HTERT RPE-1 (cell line): ENCODE results near the gene CD79B.
"Not testable (repeated sequence)": the region's sequence is repeated elsewhere in the genome, so short reads cannot be mapped to it uniquely, and the experiment has no call there.

Source experiments
- in situ Hi-C: fragments of 300-500 bp; cut with MboI; formaldehyde crosslinking; loops from 4 replicates; pipeline ENCODE4 v1.14.3; 2020; ENCODE audit warnings: low sequenced_read_pairs

The CD79B gene

DNA sequence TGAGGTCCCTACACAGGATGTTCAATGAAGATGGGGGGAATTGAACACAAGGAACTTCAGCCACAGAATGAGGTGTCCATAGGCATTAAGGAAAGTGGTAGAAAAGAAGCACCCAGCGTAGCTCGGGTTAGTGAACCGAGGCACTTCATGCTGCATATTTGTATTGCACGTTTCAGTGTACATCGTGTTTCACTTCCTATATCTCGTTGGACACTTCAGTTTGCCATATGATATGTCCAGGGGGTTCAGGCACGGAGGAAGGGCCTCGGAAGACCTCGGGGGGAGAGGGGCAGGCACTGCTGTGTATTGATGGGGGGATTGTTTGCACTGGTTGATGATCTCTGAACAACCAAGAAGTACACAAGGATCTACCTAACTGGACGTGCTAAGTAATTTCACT is 16.4 kb downstream of the CD79B start:
- in situ Hi-C loops: not testable (repeated sequence)

DNA sequence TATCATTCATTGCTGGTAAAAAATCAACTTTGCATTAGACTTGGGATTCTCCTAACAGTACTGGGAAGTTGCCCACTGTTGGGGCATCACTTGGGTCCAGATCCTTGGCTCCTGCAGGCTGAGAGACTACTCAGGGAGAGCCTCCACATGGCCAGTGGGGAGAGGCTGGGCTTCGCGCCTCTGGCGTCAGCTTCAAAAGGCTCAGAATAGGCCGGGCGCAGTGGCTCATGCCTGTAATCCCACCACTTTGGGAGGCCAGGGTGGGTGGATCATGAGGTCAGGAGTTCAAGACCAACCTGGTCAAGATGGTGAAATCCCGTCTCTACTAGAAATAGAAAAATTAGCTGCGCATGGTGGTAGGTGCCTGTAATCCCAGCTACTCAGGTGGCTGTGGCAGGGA is 17.7 kb downstream of the CD79B start:
- in situ Hi-C loops: no loop called here

DNA sequence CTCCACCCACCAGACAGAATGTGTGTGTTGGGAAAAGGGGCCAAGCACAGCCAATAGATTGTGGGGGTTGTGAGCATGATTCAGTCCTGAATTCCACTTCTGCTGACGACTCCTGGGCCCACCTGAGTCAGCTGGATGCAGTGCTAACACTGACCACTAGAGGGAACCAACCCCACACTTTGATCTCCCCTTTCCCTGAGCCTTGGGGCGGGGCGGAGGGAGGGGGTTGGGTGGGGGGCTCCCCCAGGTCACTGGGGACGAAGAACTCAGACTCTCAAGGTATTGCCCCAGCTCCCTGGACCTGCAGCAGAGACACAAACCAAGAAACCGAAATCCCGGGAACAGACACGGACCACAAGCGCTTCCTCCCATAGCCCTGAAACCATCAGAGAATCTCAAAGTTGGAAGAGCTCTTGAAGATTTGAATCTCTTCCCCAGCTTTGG is 20.5 kb downstream of the CD79B start:
- in situ Hi-C loops: no loop called here

DNA sequence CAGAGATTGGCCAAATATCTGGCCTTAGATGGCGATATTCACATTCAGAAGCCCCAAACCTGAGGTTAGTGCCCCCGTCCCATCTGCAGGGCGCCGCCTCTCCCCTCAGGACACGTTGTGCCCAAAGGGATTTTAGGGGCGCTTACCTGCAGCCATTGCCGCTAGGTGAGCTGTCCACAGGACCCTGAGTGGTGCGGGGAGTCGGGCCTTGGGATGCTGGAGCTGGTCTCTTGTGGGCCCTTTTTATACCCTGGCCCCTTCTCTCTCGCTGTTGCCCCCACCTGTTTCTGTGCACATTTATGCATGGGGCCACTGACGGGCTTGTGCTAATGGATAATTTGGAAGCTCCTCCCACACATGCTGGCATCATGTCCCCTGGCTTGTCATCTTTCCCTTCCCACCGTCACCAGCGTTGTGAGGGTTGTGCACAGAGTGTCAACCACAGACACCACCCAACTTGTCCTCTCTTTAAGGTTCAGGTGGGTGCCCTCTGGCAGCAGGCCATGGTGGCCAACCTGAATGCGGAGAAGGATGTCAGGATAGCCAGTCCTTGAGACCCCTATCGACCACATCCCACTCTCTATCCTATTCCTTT is 21.0 kb downstream of the CD79B start, which contains the start of gene CSHL1:
Gene CSHL1 (minus strand): TSS at position 218 of the 595 bp plus-strand sequence. CDS start 62 bp downstream, at position 156.
- in situ Hi-C loops: no loop called here

DNA sequence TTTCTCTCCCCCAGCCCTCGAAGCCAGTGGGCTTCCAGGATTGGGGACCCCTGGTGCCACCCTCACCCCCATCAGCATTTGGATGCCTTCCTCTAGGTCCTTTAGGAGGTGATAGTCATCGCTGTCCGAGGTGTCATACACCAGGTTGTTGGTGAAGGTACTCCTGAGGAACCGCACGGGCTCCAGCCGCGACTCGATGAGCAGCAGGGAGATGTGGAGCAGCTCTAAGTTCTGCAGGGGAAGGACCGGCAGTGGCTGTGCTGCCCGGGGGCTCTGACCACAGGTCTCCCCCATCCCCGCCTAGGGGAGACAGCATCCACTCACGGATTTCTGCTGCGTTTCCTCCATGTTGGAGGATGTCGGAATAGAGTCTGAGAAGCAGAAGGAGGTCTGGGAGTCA is 22.0 kb downstream of the CD79B start:
- in situ Hi-C loops: no loop called here

DNA sequence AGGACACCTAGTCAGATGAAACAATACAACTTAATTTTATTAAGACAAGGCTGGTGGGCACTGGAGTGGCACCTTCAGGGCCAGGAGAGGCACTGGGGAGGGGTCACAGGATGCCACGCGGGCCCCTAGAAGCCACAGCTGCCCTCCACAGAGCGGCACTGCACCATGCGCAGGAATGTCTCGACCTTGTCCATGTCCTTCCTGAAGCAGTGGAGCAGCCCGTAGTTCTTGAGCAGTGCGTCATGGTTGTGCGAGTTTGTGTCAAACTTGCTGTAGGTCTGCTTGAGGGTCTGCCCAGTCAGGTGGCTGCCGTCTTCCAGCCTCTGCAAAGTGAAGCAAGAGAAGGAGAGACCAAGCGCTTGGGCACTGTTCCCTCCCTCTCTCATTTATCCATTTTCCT is 22.5 kb downstream of the CD79B start:
- in situ Hi-C loops: not testable (repeated sequence)

DNA sequence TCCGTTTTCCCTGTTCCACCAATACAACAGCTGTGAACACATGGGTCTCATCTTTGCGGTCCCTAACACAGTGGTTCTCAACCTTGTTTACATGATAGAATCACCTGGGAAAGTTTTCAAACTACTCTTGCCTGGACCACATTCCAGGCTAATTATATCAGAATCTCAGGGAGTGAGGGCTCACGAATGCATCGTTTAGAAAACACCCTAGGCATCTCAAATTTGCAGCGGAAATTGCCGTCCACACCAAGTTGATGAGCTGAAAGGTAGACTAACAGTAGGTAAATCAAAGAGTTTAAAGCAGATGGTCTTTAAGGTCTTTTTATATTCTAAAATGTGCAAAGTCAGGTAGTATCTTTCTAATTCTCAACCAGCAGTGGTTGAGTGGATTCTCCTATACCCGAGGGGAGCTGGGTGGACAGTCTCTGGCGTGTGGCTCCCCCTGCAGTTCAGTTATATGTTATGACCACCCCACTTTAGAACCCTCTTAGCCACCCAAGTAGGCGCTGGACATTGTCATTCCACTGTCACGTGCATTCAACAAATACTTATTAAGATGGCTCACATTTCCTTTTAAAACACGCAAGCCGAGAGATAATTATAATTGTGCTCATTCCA is 24.9 kb downstream of the CD79B start:
- in situ Hi-C loops: not testable (repeated sequence)

DNA sequence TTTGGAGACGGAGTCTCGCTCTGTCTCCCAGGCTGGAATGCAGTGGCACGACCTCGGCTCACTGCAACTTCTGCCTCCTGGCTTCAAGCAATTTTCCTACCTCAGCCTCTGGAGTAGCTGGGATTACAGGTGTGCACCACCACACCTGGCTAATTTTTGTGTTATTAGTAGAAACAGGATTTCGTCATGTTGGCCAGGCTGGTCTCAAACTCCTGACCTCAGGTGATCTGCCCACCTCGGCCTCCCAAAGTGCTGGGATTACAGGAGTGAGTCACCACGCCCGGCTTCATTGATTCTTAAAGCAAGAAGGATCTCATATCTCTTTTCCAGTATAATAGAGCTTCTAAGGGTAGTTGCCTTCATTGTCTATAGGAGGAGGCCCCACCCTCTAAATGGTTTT is 27.3 kb downstream of the CD79B start:
- in situ Hi-C loops: not testable (repeated sequence)

DNA sequence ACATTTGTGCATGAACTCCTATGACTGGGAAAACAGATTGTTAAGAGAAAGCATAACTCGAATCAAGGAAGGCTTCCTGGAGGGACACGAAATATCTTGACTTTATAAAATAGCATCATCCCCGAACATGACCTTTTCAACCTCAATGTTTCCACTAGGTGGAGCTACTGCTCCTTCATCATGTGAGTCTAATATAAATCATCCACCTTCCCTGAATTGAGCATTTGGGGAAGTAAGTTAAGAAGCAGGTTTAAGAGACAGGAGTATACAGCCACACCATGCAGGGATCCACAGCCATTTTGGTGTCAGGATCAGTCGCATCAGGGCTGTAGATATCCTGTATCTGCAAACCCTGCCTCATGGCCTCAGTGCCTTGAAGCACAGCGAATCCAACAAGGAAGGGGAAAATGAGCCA is 28.3 kb downstream of the CD79B start:
- in situ Hi-C loops: not testable (repeated sequence)

DNA sequence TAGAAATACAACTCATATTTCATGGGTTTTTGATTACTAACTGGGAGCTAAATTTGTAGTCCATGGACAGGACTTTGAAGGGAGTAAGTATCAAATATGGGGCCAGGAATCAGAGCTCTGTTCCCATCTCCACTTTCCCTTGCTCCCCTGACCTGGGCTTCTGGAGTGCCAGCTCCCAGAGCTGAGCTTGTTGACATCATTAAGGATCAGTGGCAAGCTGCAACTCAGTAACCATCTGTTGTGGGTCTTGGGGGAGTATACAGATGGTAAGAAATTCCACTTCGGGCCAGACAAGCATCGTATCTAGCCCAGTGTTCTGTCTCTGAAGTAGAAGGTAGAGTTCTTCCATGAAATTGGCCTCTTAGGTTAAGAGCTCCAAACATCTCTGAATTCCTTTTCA is 30.2 kb downstream of the CD79B start:
- in situ Hi-C loops: not testable (repeated sequence)

DNA sequence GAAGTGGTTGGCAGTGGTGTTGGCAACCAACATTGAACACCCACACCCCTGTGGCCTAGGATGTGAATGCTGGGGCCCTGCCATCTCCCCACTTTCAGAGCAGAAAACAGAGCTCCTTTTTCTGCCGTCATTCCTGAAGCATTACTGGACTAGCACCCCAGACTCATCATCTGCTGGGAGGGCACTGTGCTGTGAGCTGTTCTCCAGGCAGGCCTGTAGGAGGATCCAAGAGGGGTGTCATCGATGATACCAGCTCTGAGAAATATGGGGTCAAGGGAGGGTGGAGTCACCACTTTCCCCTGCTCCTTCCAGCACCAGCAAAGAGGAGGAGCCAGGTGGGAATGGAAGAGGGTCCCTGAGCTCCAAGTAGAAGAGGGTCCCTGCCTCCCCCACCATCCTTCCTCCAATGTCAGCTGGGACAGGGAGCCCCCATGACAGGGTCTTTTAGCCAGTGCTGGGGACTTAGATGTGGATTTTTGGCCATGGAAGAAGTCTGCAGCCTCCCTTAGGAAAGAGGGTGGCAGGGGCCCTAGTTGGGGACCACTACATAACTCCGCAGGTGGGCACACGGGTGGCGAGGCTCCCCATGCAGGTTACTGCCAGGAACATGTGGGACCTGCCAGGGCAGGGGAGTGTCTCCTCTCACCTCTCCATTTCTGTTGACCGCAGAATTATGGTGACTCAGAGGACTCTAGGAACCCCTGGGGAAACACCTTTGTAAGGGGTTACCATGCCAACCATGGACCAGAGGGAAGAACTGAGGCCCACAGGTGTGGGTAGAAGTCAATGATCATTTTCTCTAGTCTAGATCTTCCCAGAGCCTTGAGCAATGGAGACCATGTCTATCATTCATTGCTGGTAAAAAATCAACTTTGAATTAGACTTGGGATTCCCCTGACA is 33.0 kb downstream of the CD79B start:
- in situ Hi-C loops: not testable (repeated sequence)

DNA sequence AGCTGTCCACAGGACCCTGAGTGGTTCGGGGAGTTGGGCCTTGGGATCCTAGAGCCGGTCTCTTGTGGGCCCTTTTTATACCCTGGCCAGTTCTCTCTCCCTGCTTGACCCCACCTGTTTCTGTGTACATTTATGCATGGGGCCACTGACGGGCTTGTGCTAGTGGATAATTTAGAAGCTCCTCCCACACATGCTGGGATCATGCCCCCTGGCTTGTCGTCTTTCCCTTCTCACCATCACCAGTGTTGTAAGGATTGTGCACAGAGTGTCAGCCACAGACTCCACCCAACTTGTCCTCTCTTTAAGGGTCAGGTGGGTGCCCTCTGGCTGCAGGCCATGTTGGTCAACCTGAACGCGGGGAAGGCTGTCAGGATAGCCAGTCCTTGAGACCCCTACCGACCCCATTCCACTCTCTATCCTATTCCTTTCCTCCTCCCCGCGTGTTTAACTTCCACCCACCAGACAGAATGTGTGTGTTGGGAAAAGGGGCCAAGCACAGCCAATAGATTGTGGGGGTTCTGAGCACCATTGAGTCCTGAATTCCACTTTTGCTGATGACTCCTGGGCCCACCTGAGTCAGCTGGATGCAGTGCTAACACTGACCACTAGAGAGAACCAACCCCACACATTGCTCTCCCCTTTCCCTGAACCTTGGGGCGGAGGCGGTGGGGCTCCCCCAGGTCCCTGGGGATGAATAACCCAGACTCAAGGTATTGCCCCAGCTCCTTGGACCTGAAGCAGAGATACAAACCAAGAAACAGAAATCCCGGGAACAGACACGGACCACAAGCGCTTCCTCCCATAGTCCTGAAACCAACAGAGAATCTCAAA is 35.4 kb downstream of the CD79B start, which contains the start of gene CSH1:
Gene CSH1 (minus strand): TSS at position 51 of the 831 bp plus-strand sequence. CDS start 63 bp downstream, outside the sequence.
- in situ Hi-C loops: not testable (repeated sequence)

DNA sequence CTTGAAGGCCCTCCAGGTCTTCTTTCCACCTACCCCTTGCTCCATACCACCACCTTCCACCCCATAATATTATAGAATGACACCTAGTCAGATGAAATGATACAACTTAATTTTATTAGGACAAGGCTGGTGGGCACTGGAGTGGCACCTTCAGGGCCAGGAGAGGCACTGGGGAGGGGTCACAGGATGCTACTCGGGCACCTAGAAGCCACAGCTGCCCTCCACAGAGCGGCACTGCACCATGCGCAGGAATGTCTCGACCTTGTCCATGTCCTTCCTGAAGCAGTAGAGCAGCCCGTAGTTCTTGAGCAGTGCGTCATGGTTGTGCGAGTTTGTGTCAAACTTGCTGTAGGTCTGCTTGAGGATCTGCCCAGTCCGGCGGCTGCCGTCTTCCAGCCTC is 37.3 kb downstream of the CD79B start:
- in situ Hi-C loops: not testable (repeated sequence)

DNA sequence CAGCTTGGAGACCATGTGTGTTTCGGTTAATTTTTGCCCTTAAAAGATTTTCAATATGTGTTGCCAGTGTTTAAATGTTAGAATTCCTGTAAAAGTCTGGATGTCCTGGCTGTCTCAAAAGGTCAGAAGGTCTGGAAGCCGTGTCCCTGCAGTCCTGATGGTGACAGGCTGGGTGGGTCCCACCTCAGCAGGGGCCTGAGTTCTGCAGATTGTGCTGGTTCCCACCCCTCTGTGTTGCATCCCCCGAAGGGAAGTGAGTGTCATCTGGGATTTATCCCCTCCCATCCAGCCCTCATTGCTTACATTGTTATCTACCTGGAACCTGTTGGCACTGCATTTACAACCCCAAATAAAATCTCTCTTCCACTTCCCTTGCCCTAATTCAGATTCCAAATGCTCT is 38.1 kb downstream of the CD79B start:
- in situ Hi-C loops: not testable (repeated sequence)

DNA sequence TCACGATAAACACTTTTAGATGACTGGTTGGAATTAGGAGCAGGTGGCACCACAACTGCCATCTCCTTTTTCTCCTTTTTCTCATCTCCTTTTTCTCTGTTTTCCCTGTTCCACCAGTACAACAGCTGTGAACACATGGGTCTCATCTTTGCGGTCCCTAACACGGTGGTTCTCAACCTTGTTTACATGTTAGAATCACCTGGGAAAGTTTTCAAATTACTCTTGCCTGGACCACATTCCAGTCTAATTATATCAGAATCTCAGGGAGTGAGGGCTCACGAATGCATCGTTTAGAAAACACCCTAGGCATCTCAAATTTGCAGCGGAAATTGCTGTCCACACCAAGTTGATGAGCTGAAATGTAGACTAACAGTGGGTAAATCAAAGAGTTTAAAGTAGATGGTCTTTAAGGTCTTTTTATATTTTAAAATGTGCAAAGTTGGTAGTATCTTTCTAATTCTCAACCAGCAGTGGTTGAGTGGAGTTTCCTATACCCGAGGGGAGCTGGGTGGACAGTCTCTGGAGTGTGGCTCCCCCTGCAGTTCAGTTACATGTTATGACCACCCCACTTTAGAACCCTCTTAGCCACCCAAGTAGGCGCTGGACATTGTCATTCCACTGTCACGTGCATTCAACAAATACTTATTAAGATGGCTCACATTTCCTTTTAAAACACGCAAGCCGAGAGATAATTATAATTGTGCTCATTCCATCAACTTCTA is 39.7 kb downstream of the CD79B start:
- in situ Hi-C loops: not testable (repeated sequence)

DNA sequence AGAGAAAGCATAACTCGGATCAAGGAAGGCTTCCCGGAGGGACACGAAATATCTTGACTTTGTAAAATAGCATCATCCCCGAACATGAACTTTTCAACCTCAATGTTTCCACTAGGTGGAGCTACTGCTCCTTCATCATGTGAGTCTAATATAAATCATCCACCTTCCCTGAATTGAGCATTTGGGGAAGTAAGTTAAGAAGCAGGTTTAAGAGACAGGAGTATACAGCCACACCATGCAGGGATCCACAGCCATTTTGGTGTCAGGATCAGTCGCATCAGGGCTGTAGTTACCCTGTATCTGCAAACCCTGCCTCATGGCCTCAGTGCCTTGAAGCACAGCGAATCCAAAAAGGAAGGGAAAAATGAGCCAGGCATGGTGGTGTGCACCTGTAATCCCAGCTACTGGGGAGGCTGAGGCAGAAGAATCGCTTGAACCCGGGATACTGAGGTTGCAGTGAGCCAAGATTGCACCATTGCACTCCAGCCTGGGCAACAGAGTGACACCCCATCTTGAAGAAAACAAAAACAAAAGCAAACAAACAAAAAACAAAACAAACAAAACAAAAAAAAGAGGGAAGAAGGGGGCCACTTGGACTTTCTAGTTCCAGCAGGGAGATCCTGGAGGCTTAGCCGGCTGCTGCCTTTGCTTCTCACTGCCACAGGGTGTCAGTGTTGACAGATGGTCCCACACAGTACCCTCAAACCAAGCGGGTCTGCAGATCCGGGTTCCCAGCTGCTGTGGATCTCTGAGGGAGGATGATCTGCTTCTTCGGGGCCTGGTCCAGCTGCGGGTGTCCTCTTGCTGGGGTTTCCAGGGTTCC is 42.9 kb downstream of the CD79B start:
- in situ Hi-C loops: not testable (repeated sequence)

DNA sequence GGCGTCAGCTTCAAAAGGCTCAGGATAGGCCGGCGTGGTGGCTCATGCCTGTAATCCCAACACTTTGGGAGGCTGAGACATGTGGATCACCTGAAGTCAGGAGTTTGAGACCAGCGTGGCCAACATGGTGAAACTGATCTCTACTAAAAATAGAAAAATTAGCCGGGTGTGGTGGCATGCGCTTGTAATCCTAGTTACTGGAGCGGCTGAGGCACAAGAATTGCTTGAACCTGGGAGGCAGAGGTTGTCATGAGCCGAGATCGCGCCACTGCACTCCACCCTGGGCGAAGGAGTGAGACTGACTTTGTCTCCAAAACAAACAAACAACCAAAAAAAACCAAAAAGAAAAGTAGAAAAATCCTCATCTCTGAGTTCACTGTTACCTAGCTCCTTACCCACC is 47.0 kb downstream of the CD79B start:
- in situ Hi-C loops: not testable (repeated sequence)

DNA sequence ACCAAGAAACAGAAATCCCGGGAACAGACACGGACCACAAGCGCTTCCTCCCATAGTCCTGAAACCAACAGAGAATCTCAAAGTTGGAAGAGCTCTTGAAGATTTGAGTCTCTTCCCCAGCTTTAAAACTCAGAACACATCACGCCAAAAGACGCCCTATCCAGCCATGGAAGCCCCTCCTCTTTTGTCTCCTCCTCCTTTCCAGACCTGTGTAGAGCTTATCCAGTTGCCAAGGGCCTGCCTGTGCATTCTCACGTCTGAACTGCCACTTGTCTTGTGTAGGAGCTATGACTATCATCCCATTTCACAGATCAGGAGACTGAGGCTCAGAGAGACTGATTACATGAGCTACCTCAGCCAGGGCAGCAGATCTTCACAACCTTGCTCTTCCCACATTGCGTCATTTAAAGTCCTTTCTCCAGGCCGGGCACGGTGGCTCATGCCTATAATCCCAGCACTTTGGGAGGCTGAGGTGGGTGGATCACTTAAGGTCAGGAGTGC is 49.5 kb downstream of the CD79B start:
- in situ Hi-C loops: not testable (repeated sequence)
